ENCODE data around the gene EHF.

Gene EHF

DNA sequence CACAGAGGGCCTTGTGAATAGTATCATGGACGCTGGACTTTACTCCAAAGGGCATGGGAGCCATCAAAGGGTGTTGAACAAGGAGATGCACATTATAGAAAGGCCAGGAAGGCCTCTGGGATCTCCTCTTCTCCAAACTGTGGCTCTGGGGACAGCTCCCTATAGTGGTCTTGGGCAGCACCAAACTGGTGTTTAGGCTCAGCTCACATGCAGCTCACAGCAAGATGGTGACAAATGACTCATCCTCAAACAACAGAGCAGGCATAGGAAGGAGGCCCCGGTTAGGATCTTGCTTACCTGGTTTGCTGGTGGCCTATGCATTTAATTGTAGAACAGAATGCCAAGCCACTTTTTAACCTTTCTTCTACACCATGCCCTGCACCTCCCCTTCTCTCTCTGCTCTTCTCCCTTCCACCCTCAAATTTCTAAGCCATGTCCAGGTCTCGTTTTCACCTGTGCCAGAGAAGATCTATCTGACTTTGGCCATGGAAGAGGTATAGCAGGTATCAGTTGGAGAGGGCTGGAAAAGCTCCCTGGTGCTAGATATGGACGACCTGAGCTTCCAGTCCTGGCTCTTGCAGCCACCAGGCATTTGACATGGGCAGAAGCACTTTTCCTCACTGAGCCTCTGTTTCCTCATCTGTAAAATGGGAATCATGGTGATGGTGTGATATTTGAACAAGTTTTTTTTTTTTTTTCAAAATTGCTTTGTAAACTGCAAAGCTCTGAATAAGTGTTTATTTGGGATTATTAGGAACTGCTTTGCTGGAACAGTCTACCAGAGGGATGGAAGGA is 14.4 kb upstream of the EHF start:
- Histone ChIP-seq H3K4me1 (ENCODE audit: control insufficient read depth, insufficient read depth, low read length) (no peaks in the 10 kb centered on the region), H3K27ac (ENCODE audit: extremely low read depth, low read depth, low read length) (no peak overlapping the region), H3K4me3 (ENCODE audit: low read depth, low read length) (no peak overlapping the region), H3K9me3 (ENCODE audit: control insufficient read depth, insufficient read depth, low read depth, low read length) (no peaks in the 10 kb centered on the region), H3K36me3 (ENCODE audit: control insufficient read depth in 2 of 2, insufficient read depth in 1 of 2, low read length in 2 of 2) (no peaks in the 10 kb centered on the region)
- ChIA-PET POLR2A (no interaction called here), CTCF (interaction anchor here (0.7 kb wide), 2 partner anchors 94 to 496 kb away, joined by 3 to 4 read pairs; no protein-coding TSS in a partner anchor)
- no peak for TF ChIP-seq ZNF146 (tag by site-specific recombination; IDR thresholded peaks at IDR 0.05)
- TF ChIP-seq ZNF426 (tag by site-specific recombination; IDR thresholded peaks at IDR 0.05), result no peak
- TF ChIP-seq ZBTB48 (tag by site-specific recombination; IDR thresholded peaks at IDR 0.05), result no peak
- TF ChIP-seq ZNF596 (tag by site-specific recombination; IDR thresholded peaks at IDR 0.05), result no peak
- TF ChIP-seq, protein P1, sequence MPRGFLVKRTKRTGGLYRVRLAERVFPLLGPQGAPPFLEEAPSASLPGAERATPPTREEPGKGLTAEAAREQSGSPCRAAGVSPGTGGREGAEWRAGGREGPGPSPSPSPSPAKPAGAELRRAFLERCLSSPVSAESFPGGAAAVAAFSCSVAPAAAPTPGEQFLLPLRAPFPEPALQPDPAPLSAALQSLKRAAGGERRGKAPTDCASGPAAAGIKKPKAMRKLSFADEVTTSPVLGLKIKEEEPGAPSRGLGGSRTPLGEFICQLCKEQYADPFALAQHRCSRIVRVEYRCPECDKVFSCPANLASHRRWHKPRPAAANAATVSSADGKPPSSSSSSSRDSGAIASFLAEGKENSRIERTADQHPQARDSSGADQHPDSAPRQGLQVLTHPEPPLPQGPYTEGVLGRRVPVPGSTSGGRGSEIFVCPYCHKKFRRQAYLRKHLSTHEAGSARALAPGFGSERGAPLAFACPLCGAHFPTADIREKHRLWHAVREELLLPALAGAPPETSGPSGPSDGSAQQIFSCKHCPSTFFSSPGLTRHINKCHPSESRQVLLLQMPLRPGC (tag by site-specific recombination; IDR thresholded peaks at IDR 0.05), result no peak
- TF ChIP-seq ZNF2 (tag by site-specific recombination; IDR thresholded peaks at IDR 0.05), result no peak
- no peak for TF ChIP-seq ZNF626 (tag by site-specific recombination; IDR thresholded peaks at IDR 0.05)
- no peak for TF ChIP-seq KLF1 (tag by site-specific recombination; IDR thresholded peaks at IDR 0.05)
- TF ChIP-seq, protein P2, sequence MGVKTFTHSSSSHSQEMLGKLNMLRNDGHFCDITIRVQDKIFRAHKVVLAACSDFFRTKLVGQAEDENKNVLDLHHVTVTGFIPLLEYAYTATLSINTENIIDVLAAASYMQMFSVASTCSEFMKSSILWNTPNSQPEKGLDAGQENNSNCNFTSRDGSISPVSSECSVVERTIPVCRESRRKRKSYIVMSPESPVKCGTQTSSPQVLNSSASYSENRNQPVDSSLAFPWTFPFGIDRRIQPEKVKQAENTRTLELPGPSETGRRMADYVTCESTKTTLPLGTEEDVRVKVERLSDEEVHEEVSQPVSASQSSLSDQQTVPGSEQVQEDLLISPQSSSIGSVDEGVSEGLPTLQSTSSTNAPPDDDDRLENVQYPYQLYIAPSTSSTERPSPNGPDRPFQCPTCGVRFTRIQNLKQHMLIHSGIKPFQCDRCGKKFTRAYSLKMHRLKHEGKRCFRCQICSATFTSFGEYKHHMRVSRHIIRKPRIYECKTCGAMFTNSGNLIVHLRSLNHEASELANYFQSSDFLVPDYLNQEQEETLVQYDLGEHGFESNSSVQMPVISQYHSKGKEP (tag by site-specific recombination; IDR thresholded peaks at IDR 0.05), result no peak
- no peak for TF ChIP-seq ZNF555 (tag by site-specific recombination; conservative IDR thresholded peaks at IDR 0.05)
- TF ChIP-seq EGR2 (tag by site-specific recombination; IDR thresholded peaks at IDR 0.05; ENCODE audit: low read depth), result no peak
- TF ChIP-seq GLIS1 (tag by site-specific recombination; IDR thresholded peaks at IDR 0.05), result no peak
- TF ChIP-seq, protein P3, sequence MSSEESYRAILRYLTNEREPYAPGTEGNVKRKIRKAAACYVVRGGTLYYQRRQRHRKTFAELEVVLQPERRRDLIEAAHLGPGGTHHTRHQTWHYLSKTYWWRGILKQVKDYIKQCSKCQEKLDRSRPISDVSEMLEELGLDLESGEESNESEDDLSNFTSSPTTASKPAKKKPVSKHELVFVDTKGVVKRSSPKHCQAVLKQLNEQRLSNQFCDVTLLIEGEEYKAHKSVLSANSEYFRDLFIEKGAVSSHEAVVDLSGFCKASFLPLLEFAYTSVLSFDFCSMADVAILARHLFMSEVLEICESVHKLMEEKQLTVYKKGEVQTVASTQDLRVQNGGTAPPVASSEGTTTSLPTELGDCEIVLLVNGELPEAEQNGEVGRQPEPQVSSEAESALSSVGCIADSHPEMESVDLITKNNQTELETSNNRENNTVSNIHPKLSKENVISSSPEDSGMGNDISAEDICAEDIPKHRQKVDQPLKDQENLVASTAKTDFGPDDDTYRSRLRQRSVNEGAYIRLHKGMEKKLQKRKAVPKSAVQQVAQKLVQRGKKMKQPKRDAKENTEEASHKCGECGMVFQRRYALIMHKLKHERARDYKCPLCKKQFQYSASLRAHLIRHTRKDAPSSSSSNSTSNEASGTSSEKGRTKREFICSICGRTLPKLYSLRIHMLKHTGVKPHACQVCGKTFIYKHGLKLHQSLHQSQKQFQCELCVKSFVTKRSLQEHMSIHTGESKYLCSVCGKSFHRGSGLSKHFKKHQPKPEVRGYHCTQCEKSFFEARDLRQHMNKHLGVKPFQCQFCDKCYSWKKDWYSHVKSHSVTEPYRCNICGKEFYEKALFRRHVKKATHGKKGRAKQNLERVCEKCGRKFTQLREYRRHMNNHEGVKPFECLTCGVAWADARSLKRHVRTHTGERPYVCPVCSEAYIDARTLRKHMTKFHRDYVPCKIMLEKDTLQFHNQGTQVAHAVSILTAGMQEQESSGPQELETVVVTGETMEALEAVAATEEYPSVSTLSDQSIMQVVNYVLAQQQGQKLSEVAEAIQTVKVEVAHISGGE (tag by site-specific recombination; conservative IDR thresholded peaks at IDR 0.05; ENCODE audit: low read depth), result no peak

GRCh38 chr11:34609187-34609751 is 11.6 kb upstream of the EHF start:
- H3K4me3 ChIP-seq (ENCODE audit: low read depth, low read length), result no peak overlapping the region
- no peak overlapping the region for H3K27ac ChIP-seq (ENCODE audit: extremely low read depth, low read depth, low read length)
- no peaks in the 10 kb centered on the region for H3K4me1 ChIP-seq (ENCODE audit: control insufficient read depth, insufficient read depth, low read length)
- POLR2A ChIA-PET, result interaction anchor here (0.6 kb wide), 1 partner anchor 290 kb away, joined by 6 read pairs; no protein-coding TSS in a partner anchor
- H3K36me3 ChIP-seq (ENCODE audit: control insufficient read depth in 2 of 2, insufficient read depth in 1 of 2, low read length in 2 of 2), result no peaks in the 10 kb centered on the region
- H3K9me3 ChIP-seq (ENCODE audit: control insufficient read depth, insufficient read depth, low read depth, low read length), result no peaks in the 10 kb centered on the region
- CTCF ChIA-PET, result interaction anchor here (0.7 to 1.0 kb wide), 2 partner anchors 9 to 288 kb away, joined by 4 to 8 read pairs; no protein-coding TSS in a partner anchor
- TF ChIP-seq ZBTB17 (tag by site-specific recombination; IDR thresholded peaks at IDR 0.05) (no peak), ZNF544 (tag by site-specific recombination; IDR thresholded peaks at IDR 0.05) (no peak), ZNF184 (tag by site-specific recombination; IDR thresholded peaks at IDR 0.05) (no peak), GFI1B (tag by site-specific recombination; IDR thresholded peaks at IDR 0.05) (no peak), KLF10 (tag by site-specific recombination; IDR thresholded peaks at IDR 0.05) (no peak), FEZF1 (tag by site-specific recombination; IDR thresholded peaks at IDR 0.05) (no peak)
- TF ChIP-seq, protein P4, sequence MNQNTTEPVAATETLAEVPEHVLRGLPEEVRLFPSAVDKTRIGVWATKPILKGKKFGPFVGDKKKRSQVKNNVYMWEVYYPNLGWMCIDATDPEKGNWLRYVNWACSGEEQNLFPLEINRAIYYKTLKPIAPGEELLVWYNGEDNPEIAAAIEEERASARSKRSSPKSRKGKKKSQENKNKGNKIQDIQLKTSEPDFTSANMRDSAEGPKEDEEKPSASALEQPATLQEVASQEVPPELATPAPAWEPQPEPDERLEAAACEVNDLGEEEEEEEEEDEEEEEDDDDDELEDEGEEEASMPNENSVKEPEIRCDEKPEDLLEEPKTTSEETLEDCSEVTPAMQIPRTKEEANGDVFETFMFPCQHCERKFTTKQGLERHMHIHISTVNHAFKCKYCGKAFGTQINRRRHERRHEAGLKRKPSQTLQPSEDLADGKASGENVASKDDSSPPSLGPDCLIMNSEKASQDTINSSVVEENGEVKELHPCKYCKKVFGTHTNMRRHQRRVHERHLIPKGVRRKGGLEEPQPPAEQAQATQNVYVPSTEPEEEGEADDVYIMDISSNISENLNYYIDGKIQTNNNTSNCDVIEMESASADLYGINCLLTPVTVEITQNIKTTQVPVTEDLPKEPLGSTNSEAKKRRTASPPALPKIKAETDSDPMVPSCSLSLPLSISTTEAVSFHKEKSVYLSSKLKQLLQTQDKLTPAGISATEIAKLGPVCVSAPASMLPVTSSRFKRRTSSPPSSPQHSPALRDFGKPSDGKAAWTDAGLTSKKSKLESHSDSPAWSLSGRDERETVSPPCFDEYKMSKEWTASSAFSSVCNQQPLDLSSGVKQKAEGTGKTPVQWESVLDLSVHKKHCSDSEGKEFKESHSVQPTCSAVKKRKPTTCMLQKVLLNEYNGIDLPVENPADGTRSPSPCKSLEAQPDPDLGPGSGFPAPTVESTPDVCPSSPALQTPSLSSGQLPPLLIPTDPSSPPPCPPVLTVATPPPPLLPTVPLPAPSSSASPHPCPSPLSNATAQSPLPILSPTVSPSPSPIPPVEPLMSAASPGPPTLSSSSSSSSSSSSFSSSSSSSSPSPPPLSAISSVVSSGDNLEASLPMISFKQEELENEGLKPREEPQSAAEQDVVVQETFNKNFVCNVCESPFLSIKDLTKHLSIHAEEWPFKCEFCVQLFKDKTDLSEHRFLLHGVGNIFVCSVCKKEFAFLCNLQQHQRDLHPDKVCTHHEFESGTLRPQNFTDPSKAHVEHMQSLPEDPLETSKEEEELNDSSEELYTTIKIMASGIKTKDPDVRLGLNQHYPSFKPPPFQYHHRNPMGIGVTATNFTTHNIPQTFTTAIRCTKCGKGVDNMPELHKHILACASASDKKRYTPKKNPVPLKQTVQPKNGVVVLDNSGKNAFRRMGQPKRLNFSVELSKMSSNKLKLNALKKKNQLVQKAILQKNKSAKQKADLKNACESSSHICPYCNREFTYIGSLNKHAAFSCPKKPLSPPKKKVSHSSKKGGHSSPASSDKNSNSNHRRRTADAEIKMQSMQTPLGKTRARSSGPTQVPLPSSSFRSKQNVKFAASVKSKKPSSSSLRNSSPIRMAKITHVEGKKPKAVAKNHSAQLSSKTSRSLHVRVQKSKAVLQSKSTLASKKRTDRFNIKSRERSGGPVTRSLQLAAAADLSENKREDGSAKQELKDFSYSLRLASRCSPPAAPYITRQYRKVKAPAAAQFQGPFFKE (tag by site-specific recombination; IDR thresholded peaks at IDR 0.05; ENCODE audit: borderline replicate concordance), result no peak
